GM21526 (cell line): ENCODE measurements around the gene ARL13B.
"Not testable (repeated sequence)": the region's sequence is repeated elsewhere in the genome, so short reads cannot be mapped to it uniquely, and the experiment has no call there.

Source experiments
- ATAC-seq: cut with Tn5 transposase; IDR thresholded peaks from one replicate; pipeline ENCODE4 v1.9.1; 2021; ENCODE audit warnings: moderate library complexity; ENCODE audit not compliant: unreplicated experiment, low FRiP score

The ARL13B gene

GRCh38 chr3:93979850-93980676 is at the start of gene ARL13B:
Gene ARL13B (plus strand): TSS chr3:93980155. CDS start chr3:93980424, 269 bp downstream.
- ATAC-seq, result peak; percentile 100

- no peak for ATAC-seq
These were observed 48.2 kb upstream of the ARL13B start for GRCh38 chr3:93931597-93932229.

- no peak for ATAC-seq
These were observed 45.4 kb upstream of the ARL13B start for GRCh38 chr3:93934366-93935046.

GRCh38 chr3:93936549-93936948 is 43.4 kb upstream of the ARL13B start:
- no peak for ATAC-seq

GRCh38 chr3:93937485-93937884 is 42.5 kb upstream of the ARL13B start:
- ATAC-seq, result not testable (repeated sequence)

GRCh38 chr3:93949958-93950357 is 30.0 kb upstream of the ARL13B start:
- ATAC-seq, result not testable (repeated sequence)

GRCh38 chr3:93961026-93961425 is 18.9 kb upstream of the ARL13B start:
- ATAC-seq, result no peak

GRCh38 chr3:93961489-93961888 is 18.5 kb upstream of the ARL13B start:
- ATAC-seq, result no peak

GRCh38 chr3:93962798-93963197 is 17.2 kb upstream of the ARL13B start:
- no peak for ATAC-seq

GRCh38 chr3:93965106-93965505 is 14.8 kb upstream of the ARL13B start:
- ATAC-seq, result not testable (repeated sequence)

- ATAC-seq, result no peak
These were observed 10.5 kb upstream of the ARL13B start for GRCh38 chr3:93969443-93969842.

GRCh38 chr3:93969997-93970396 is 10.0 kb upstream of the ARL13B start:
- ATAC-seq, result no peak

- peak; percentile 84 for ATAC-seq
These were observed 6.5 kb upstream of the ARL13B start, which contains the start of gene PROS1 for GRCh38 chr3:93973131-93974126. Gene PROS1 (minus strand): TSS chr3:93973896. CDS start chr3:93973749, 147 bp downstream.

GRCh38 chr3:93981649-93982048 is 1.7 kb downstream of the ARL13B start:
- ATAC-seq, result no peak

- ATAC-seq, result no peak
These were observed 3.5 kb downstream of the ARL13B start for GRCh38 chr3:93983408-93983807.

GRCh38 chr3:93984618-93985017 is 4.7 kb downstream of the ARL13B start:
- no peak for ATAC-seq

- no peak for ATAC-seq
These were observed 8.3 kb downstream of the ARL13B start for GRCh38 chr3:93988283-93988682.

GRCh38 chr3:93988764-93989163 is 8.8 kb downstream of the ARL13B start:
- no peak for ATAC-seq

GRCh38 chr3:93989241-93989640 is 9.3 kb downstream of the ARL13B start:
- no peak for ATAC-seq

- no peak for ATAC-seq
These were observed 11.7 kb downstream of the ARL13B start for GRCh38 chr3:93991631-93992030.
